Body of pancreas (tissue), 4 donors: ENCODE results near the gene RUNX2.

Source experiments
- POLR2A ChIP-seq, 3 donors: fragments of 450-650 bp; IDR thresholded peaks; one replicate each; pipeline ENCODE4 v1.6.1; 2016; ENCODE audit warnings: antibody characterized with exemption in 3 of 3, mild to moderate bottlenecking in 2 of 3
- TF ChIP-seq, protein P1 (sequence below), 7 experiments: fragments of 450-650 bp in 4 of 7; fragments of 200-600 bp in 3 of 7; sonication (generic) in 3 of 7; IDR thresholded peaks; one replicate each; pipeline ENCODE4 v1.5.1; 2016 to 2019; ENCODE audit warnings: antibody characterized with exemption in 7 of 7

DNA sequence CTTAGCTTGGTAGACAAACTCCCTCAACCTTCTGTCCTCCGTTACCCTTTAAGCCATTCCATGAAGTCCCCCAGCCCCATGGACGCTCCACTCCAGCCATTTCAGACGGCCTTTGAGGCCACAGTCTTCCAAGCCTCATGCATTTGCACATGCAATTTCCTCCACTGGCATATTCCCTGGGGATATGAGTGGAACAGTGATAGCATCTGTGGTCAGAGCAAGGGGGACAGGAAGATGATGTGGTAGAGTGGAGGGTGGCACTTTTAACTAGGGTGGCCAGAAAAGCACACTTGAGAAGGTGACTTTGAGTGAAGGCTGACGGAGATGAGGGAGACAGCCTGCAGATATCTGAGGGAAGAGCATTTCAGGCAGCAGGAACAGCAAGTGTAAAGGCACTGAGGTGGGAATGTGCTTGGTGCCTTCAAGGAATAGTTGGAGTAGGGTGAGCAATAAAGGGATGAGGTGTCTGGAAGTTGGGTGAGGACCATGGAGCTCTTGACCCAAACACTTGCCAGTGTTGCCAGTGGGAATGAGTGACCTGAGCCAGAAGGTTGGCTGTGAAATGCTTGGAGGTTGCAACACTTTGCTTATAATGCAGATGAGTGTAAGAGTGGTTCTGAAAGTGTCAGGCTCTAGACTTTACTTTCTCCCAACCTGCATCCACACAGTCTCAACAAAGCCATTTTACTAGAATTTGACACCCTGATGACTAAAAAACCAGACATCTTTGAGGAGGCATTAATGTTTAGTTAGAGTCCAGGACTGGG is 325.2 kb downstream of the RUNX2 start:
- TF ChIP-seq, protein P1, sequence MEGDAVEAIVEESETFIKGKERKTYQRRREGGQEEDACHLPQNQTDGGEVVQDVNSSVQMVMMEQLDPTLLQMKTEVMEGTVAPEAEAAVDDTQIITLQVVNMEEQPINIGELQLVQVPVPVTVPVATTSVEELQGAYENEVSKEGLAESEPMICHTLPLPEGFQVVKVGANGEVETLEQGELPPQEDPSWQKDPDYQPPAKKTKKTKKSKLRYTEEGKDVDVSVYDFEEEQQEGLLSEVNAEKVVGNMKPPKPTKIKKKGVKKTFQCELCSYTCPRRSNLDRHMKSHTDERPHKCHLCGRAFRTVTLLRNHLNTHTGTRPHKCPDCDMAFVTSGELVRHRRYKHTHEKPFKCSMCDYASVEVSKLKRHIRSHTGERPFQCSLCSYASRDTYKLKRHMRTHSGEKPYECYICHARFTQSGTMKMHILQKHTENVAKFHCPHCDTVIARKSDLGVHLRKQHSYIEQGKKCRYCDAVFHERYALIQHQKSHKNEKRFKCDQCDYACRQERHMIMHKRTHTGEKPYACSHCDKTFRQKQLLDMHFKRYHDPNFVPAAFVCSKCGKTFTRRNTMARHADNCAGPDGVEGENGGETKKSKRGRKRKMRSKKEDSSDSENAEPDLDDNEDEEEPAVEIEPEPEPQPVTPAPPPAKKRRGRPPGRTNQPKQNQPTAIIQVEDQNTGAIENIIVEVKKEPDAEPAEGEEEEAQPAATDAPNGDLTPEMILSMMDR (IDR thresholded peaks at IDR 0.05) = no peak
- no peak for TF ChIP-seq POLR2A (IDR thresholded peaks at IDR 0.05)
